Ishikawa (cell line): ENCODE measurements around the gene ERBB4.

ENCODE experiments used
- CEBPB ChIP-seq: IDR thresholded peaks from 2 replicates; pipeline ENCODE4 v1.6.1; 2012
- CREB1 ChIP-seq: IDR thresholded peaks from 2 replicates; pipeline ENCODE4 v1.6.1; 2012; ENCODE audit warnings: low read depth
- EGR1 ChIP-seq: IDR thresholded peaks from 2 replicates; pipeline ENCODE4 v1.6.1; 2012
- EP300 ChIP-seq: IDR thresholded peaks from 2 replicates; pipeline ENCODE4 v1.6.1; 2012; ENCODE audit warnings: borderline replicate concordance
- FOXM1 ChIP-seq: IDR thresholded peaks from 2 replicates; pipeline ENCODE4 v1.6.1; 2012; ENCODE audit warnings: low read depth, borderline replicate concordance
- NFIC ChIP-seq: IDR thresholded peaks from 2 replicates; pipeline ENCODE4 v1.6.1; 2012
- RAD21 ChIP-seq: IDR thresholded peaks from 2 replicates; pipeline ENCODE4 v1.6.1; 2012; ENCODE audit warnings: low read depth
- TAF1 ChIP-seq: IDR thresholded peaks from 2 replicates; pipeline ENCODE4 v1.6.1; 2012; ENCODE audit warnings: low read depth, mild to moderate bottlenecking
- TCF12 ChIP-seq: IDR thresholded peaks from 2 replicates; pipeline ENCODE4 v1.6.1; 2012; ENCODE audit warnings: low read depth
- TEAD4 ChIP-seq: IDR thresholded peaks from 2 replicates; pipeline ENCODE4 v1.6.1; 2012
- YY1 ChIP-seq: IDR thresholded peaks from 2 replicates; pipeline ENCODE4 v1.6.1; 2012; ENCODE audit warnings: low read depth
- ZBTB7A ChIP-seq: IDR thresholded peaks from 2 replicates; pipeline ENCODE4 v1.6.1; 2012; ENCODE audit warnings: low read depth
- TF ChIP-seq, protein P1 (sequence below): IDR thresholded peaks from 2 replicates; pipeline ENCODE4 v1.6.1; 2012; ENCODE audit warnings: low read depth, mild to moderate bottlenecking
- TF ChIP-seq, protein P2 (sequence below): IDR thresholded peaks from 2 replicates; pipeline ENCODE4 v1.6.1; 2012
- TF ChIP-seq, protein P3 (sequence below): IDR thresholded peaks from 2 replicates; pipeline ENCODE4 v1.6.1; 2012

The ERBB4 gene

DNA sequence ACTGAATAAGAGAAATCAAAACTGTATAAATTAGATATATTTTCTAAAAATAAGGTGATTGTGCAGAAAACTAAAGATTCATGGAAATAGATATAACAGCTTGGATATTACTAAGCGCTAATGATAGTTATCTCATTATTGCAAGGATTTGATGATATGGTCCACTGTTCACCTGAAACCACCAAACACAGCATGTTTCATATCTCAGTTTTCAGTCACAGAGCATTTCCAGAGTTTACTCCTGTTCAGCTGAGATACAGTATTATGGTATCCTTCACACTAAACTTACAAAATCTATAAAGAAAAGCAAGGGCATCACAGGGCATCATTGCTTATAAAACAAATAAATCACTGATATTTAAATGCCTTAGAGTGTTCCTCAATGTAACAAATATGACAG, 591.6 kb downstream of the ERBB4 start:
- no peak for TF ChIP-seq ZBTB7A
- TF ChIP-seq FOXM1 = no peak
- no peak for TF ChIP-seq RAD21
- no peak for TF ChIP-seq CREB1
- TF ChIP-seq NFIC = no peak
- TF ChIP-seq CEBPB = no peak
- no peak for TF ChIP-seq YY1
- TF ChIP-seq TEAD4 = no peak
- no peak for TF ChIP-seq EP300
- TF ChIP-seq, protein P1, sequence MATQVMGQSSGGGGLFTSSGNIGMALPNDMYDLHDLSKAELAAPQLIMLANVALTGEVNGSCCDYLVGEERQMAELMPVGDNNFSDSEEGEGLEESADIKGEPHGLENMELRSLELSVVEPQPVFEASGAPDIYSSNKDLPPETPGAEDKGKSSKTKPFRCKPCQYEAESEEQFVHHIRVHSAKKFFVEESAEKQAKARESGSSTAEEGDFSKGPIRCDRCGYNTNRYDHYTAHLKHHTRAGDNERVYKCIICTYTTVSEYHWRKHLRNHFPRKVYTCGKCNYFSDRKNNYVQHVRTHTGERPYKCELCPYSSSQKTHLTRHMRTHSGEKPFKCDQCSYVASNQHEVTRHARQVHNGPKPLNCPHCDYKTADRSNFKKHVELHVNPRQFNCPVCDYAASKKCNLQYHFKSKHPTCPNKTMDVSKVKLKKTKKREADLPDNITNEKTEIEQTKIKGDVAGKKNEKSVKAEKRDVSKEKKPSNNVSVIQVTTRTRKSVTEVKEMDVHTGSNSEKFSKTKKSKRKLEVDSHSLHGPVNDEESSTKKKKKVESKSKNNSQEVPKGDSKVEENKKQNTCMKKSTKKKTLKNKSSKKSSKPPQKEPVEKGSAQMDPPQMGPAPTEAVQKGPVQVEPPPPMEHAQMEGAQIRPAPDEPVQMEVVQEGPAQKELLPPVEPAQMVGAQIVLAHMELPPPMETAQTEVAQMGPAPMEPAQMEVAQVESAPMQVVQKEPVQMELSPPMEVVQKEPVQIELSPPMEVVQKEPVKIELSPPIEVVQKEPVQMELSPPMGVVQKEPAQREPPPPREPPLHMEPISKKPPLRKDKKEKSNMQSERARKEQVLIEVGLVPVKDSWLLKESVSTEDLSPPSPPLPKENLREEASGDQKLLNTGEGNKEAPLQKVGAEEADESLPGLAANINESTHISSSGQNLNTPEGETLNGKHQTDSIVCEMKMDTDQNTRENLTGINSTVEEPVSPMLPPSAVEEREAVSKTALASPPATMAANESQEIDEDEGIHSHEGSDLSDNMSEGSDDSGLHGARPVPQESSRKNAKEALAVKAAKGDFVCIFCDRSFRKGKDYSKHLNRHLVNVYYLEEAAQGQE = no peak
- TF ChIP-seq EGR1 = no peak
- TF ChIP-seq, protein P2, sequence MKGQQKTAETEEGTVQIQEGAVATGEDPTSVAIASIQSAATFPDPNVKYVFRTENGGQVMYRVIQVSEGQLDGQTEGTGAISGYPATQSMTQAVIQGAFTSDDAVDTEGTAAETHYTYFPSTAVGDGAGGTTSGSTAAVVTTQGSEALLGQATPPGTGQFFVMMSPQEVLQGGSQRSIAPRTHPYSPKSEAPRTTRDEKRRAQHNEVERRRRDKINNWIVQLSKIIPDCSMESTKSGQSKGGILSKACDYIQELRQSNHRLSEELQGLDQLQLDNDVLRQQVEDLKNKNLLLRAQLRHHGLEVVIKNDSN = no peak
- no peak for TF ChIP-seq TCF12
- TF ChIP-seq, protein P3, sequence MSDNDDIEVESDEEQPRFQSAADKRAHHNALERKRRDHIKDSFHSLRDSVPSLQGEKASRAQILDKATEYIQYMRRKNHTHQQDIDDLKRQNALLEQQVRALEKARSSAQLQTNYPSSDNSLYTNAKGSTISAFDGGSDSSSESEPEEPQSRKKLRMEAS = no peak
- TF ChIP-seq TAF1 = no peak

DNA sequence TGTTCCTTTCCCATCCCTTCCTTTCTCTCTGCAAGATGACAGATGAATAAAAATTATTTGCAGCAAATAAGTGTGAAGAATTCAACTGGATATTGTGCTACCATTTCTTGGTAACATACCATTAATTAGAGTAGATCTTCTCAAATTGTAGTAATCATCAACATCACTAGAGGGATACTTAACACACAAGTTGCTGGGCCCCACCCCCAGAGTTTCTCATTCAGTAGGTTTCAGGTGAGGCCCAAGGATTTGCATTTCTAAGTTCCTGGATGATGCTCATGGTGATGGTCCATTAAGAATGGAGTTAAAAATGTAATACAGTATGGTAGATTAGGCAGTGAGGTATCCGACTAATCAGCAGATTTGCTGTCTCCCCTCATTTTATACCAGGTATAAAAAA, 594.0 kb downstream of the ERBB4 start:
- TF ChIP-seq ZBTB7A (no peak), FOXM1 (no peak), NFIC (no peak), CEBPB (no peak), YY1 (no peak), TCF12 (no peak), TEAD4 (no peak)
- TF ChIP-seq, protein P3 = no peak
- TF ChIP-seq, protein P1 = no peak

DNA sequence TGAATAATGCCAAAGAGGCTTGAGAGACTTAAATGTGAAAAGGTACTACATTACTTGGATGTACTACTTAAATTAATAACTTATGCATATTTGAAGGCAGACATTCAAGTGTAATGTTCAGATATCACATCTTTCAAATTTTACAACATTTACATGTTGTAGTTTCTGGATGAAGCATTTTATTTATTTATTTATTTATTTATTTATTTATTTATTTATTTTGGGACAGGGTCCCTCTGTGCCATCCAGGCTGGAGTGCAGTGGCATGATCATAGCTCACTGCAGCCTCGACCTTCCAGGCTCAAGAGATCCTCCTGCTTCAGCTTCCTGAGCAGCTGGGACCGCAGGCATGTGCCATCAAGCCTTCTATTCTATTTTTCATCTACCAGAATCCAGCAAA, 596.4 kb downstream of the ERBB4 start:
- TF ChIP-seq, protein P1 = no peak

DNA sequence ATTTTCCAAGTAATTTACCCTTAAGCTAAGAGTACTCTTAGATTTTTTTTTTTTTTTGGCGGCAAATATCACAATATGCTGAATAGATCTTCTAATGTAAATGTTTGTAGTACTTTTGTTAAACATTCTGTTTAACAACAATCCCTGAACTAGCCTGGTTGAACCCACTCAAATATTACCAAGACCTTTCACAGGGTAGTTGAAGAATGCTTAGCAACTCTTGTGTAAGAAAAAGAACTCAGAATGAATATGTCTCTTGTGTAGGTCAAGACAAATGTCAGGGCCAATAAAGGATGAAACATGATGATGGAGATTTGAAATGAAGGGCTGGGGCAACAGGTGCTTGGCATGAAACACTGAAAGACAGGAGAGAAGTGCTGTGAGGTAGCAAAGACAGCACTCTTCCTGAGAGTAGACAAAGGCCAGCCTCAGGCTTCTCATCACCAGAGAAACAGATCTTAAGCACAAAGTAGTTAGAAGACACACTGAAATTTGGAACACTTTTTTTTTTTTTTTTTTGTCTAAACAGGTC, 597.3 kb downstream of the ERBB4 start:
- TF ChIP-seq NFIC = no peak
- TF ChIP-seq EP300 = no peak
- TF ChIP-seq RAD21 = no peak
- no peak for TF ChIP-seq CEBPB
- TF ChIP-seq, protein P1 = no peak
- TF ChIP-seq CREB1 = no peak
- TF ChIP-seq TEAD4 = no peak
- TF ChIP-seq, protein P2 = no peak
- TF ChIP-seq, protein P3 = no peak
